ENCODE results near the gene PCAT6.

- TF ChIP-seq, protein P1, sequence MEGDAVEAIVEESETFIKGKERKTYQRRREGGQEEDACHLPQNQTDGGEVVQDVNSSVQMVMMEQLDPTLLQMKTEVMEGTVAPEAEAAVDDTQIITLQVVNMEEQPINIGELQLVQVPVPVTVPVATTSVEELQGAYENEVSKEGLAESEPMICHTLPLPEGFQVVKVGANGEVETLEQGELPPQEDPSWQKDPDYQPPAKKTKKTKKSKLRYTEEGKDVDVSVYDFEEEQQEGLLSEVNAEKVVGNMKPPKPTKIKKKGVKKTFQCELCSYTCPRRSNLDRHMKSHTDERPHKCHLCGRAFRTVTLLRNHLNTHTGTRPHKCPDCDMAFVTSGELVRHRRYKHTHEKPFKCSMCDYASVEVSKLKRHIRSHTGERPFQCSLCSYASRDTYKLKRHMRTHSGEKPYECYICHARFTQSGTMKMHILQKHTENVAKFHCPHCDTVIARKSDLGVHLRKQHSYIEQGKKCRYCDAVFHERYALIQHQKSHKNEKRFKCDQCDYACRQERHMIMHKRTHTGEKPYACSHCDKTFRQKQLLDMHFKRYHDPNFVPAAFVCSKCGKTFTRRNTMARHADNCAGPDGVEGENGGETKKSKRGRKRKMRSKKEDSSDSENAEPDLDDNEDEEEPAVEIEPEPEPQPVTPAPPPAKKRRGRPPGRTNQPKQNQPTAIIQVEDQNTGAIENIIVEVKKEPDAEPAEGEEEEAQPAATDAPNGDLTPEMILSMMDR (IDR thresholded peaks at IDR 0.05): no peak
- TF ChIP-seq POLR2A (IDR thresholded peaks at IDR 0.05) (no peak), EP300 (IDR thresholded peaks at IDR 0.05) (no peak)
Measured at GRCh38 chr1:202762019-202762418, 48.7 kb upstream of the PCAT6 start.
